D341Med (cell line): ENCODE results near the gene CBX8.

ENCODE experiments used
- DNase-seq: peaks from one replicate; pipeline ENCODE4 v3.0.0; 2012; ENCODE audit warnings: low spot score

Gene CBX8

DNA sequence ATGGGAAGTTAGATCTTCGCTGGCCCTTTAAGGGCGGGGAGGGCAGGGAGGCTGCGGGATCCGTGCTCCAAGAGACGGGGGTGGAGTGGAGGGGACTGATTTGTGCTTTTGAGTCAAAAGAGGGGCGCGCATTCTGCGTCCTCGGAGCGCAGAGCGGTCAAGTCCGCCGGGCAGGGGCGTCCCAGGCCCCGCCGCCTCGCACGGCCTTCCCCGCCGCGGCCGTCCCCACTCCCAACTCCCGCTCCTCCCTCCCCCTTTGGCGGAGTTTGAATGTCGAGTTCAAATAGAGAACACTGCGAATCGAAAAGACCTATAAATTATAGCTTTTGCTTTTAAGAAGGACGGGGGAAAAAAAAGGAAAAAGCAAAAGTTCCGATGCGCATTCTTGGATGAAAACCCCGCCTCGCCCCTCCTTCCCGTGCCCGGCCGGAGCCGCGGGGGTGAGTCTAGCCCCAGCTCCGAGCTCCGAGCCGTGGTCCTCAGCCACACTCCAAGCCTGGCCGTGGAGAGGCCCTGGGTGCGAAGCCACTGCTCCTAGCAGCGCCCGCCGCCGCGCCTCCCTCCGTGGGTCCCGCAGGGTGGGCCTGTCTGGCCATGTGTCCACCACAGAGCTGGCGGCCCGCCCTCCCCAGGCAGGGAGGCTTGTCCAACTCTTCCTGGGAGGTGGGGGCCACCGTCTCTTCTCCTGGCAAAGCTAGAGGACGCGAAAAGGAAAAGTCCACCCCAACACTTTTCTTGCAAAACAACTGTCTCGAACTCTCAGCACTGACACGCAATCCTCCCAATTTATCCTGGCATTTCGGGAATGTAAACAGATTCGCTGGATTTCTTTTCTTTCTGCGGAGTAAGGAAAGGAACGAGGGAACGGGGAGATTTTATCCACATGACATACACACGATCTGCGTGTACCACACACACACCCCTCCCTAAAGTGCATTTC, 3.6 kb downstream of the CBX8 start:
- no peak for DNase-seq

- no peak for DNase-seq
These were observed 4.5 kb downstream of the CBX8 start for GRCh38 chr17:79792341-79792871.

DNA sequence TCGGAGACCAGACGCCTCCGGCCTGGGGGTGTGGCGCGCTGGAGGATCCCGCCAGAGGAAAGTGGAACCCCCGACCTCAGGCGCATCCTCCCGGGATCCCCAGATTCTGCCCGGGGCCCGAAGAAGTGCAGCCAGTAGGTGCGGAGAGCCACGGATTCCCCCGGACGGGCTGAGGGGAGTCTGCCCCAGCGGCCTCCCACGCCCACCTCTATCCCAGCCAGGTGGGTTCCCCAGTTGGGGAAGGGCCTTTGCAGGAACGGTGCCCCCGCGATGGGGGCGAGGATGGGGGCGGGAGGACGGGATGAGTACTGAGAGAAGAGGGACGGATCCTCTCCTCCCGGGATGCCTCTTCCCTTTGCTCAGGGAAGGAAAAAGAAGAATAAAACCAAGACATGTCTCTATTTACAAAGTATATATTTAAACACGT, 5.1 kb downstream of the CBX8 start:
- no peak for DNase-seq

DNA sequence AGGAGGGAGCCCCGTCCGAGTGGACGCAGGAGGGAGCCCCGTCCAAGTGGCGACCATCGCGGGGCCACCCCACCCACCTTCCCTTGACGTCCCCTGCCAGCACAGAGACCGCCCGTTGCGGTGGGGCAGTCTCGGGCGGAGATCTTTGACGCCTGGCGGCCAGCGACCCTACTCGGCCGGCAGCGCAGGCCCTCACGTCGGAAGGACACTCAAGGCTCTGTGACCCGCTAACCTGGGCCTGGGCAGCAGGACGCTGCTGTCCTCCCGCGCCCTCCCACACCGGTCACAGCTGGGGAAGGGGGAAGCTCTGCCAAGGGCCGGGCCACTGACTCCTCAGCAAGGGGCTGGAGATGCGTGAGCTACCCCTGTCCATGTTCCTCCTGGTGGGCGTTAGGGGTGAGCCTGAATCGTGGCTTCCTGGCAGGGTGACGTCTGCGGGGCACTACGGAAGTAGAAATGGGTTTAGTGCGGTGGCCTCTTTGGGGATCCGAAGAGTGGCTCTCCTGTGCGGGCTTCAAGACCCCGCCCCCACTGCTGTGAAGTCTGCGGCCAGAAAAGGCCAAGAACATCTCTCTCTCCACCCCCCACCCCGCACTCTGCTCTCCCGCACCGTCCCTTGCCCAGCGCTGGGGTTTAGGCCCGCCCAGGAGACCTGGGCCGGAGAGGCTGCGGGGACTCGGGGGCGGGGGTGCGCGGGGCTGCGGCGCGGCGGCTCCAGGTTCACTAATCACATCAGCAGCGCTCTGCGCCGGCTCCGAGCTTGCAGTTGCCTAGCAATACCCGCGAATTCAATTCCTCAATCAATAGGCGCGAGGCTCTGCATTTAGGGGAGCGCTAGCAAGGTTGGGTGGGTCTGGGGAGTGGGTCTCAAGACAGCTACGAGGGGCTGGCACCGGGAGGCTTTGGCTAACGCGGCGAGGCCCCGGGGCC, 5.8 kb downstream of the CBX8 start:
- DNase-seq = no peak

DNA sequence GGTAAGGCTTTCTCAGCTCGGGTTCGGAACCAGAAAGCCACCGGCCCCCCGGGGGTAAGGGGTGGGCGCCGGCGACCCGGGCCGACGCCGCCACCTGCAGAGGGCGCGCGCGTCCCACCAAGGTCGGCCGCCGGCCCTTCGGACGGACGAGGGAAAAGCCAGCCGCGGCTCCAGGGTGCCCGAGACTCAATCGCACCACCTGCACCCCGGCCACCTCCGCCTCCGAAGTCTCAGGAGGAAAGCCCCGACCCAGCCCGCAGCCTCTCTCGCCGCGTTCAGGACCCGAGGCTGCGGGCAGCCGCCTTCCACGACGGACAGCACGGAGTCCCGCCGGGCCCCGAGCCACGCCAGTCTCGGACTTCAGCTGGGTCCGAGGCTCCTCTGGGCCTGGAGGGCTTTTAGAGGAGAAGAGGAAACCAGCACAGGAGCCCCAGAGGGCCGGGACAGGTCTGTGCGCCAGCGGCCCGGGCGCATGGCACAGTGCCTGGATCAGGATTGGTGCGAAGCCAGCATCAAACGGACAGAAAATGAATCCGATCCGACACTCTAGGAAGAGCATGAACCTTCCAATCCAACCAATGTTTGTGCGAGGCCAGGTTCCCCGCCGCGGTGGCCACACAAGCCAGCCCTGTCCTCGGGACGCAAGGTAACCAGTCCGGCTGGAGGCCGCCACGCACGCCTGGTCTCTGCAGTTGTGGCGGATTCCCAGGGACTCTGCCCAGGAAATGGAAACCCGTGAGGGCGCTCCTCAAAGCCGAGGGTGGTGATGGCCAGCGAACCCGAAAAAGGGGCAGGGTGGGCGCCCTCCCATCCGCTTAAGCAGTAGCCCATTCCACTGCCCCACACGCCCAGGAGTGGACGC, 6.7 kb downstream of the CBX8 start:
- DNase-seq = peak; percentile 96

DNA sequence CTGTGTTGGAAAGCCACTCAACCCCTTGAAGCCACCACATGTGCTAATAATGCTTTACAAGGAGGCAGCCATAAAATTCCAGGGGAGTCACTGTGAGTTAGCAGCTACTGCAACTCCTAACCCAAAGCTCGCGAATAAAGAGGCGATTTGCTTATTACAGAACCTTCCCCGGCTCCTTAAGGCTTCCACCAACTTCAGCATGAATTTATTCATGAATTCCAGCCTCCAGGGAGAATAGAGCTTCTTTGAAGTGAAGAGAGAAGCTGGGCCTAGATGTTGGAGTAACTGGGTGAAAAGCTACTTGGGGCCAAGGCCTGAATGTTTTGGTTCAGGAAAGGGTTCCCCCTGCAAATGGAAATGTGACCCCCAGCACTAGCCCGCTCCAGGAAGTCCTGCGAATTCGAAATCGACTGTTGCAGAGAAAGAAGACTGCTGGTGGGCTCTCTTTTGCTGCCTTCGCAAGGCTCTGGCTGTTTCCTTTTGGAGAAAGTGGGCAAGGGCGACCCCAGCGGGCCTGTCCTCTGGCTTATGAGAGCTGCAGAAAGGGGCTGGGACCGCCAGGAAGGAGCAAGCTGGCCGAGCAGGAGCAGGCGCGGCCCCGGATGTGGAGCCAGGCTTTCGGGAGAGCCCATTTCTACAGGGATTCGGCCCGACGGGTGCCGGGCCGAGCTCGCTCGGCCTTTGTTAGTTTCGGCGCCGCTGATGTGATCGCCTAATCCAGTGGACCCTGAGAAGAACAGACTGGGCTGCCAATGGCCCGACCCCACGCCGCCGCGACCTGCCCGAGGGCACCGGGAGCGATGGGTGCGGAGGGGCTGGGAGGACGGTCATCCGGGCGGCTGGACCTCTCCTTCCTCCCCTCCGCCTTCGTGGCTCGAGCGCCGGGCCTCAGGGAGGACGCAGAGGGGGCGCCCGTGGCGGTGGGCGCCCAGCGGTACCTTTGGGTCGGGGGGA, 7.6 kb downstream of the CBX8 start:
- peak; percentile 65 for DNase-seq

DNA sequence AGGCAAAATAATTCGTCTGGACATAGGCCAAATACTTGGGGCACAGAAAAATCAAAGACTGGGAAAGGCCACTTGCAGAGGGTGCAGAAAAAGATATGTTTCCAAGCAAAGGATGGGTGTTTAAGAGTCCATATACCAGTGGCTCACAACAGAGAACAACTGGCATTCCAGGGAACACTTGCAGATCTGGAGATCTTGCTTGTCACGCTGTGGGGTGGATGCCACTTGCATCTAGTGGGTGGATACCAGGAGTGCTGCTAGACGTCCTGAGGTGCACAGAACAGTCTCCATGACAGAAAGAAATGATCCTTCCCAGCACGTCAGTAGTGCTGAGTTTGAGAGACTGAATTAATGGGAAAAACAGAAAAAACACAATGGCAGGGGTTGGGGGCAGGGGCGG, 8.4 kb downstream of the CBX8 start:
- no peak for DNase-seq

DNA sequence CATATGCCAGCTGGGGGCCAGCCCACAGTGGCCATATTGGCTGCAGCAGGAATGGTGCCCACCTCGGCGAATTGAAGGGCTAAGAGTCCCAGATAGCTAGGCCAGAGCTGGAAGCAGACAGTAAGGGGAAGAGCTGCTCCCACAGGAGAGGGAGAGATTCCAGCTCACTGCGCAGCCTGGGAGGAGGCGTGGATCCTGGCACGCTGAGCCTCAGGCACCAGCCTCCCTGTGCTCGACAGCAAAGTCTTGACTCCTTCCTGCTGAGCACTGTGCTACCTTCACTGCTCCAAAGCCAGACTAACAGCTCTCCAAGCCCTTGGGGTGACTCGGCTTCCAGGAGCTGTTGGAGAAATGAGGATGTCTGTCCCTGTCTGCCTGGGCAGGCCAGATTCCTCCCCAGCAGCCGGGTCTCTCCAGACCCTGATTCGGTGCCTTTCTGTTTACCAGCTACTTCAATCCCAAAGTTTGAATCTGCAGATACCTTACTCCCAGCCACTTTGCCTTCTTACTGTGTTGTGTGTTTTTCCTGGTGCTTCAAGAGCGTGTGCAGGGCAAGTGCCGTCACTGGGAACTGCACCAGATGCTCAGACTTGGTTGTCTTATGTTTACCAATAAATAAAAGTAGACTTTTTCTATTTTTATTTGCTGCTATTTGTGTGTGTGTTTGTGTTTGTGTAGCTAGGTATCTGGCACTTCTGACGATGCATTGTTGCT, 9.8 kb downstream of the CBX8 start:
- no peak for DNase-seq

- no peak for DNase-seq
These were observed 10.7 kb downstream of the CBX8 start for GRCh38 chr17:79785900-79786810.

GRCh38 chr17:79785017-79785899, 11.6 kb downstream of the CBX8 start:
- no peak for DNase-seq

GRCh38 chr17:79784353-79785016, 12.4 kb downstream of the CBX8 start:
- no peak for DNase-seq

DNA sequence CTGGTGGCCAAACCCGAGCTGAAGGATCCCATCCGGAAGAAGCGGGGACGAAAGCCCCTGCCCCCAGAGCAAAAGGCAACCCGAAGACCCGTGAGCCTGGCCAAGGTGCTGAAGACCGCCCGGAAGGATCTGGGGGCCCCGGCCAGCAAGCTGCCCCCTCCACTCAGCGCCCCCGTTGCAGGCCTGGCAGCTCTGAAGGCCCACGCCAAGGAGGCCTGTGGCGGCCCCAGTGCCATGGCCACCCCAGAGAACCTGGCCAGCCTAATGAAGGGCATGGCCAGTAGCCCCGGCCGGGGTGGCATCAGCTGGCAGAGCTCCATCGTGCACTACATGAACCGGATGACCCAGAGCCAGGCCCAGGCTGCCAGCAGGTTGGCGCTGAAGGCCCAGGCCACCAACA, 13.0 kb downstream of the CBX8 start:
- DNase-seq = no peak

GRCh38 chr17:79781736-79782575, 14.9 kb downstream of the CBX8 start:
- no peak for DNase-seq

GRCh38 chr17:79781012-79781650, 15.7 kb downstream of the CBX8 start:
- no peak for DNase-seq

DNA sequence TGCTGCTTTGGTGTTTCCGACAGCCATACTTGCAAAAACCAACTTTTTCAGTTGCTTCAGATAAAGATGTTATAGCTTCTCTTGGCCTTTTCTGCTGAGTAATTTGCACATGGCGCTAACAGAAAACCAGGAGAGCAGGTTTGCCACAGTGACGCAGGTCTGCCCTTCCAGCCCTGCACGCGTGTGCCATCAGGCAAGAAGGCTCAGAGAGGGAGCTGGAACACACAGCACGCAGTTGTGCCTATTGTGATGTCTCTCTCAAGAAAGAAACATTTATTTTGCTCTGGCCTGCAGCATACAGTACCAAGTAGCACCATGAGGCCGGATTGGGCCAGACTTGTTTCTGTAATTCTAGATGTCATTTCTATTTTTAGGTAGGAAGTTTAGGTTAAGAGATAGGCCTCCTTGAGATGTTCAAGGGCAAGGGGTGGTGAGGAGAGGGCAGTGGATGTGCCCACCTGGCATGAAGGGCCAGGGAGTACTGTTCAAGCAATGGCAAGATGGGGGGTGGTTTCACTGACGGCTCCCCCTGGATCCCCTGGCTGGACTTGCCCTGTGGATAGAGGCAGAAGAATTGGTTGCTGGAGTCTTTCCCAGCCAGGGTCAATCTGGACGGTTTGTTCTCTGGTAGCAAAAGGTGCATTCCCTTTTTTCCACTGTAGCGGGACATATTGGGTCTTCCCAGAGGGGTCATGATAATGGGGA, 17.1 kb downstream of the CBX8 start:
- DNase-seq = no peak
